T-helper 1 cell (primary cell): Measurements from ENCODE around the gene RGS9BP.
"Not testable (repeated sequence)": the region's sequence is repeated elsewhere in the genome, so short reads cannot be mapped to it uniquely, and the experiment has no call there.

Experiments
- DNase-seq, 5 donors: peaks; one replicate each; pipeline ENCODE4 v3.0.0-alpha.2; 2012 to 2020

RGS9BP gene

DNA sequence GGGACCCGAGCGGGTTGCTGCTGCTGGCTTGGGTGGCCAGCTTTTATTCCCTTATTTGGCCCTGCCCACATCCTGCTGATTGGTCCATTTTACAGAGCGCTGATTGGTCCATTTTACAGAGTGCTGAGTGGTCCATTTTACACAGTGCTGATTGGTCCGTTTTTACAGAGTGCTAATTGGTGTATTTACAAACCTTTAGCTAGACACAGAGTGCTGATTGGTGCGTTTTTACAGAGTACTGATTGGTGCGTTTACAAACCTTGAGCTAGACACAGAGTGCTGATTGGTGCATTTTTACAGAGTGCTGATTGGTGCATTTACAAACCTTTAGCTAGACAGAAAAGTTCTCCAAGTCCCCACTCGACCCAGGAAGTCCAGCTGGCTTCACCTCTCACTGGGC, 24.5 kb downstream of the RGS9BP start:
- not testable (repeated sequence) for DNase-seq

DNA sequence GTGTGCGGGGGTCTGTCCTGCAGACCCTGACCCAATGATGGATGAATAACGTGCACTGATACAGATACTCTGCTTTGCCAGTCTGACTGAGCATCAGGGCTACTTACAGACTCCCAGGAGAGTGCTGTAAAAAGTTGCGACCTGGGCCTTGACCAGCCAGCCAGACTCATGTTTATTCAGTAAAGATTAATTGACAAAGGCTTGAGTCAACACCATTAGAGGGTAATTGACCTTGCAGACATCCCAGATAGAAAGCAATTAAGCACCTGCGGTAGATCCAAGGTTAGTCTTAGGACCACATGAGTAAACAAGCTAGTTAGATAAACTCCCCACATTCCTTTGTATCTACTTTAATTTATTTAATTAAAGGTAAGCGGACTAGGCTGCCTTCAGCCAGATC, 26.4 kb downstream of the RGS9BP start:
- DNase-seq = no peak

DNA sequence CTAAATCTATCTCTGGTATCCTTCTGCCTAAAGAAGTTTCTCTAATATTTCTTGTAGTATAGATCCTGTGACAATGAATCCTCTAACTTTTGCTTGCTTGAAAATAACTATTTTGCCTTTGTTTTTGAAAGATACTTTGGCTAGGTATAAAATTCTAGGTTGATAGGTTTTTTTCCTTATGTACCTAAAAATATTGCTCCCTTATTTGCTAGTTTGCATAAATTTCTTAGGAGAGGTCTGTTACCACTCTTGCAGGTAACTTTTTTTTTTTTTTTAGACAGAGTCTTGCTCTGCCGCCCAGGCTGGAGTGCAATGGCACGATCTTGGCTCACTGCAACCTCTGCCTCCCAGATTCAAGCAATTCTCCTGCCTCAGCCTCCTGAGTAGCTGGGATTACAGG, 28.4 kb downstream of the RGS9BP start:
- DNase-seq = not testable (repeated sequence)

DNA sequence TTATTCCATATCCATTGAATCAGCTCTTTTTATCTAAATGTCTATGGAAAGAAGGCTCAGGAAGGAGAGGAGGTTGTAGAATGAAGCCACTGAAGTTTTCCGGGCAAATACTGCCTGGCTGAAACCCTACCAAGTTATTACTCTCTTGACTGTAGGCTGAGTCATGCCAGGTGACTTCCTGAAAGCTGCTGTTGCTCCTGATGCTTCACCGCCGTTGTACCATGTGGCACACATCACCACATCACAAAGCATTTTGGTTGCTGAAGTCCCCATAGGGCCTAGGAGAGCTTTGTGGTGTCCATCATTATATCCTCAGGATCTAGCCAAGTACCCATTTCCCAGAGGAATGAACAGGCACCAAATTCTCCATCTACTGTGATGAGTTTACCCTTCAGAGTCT, 32.8 kb downstream of the RGS9BP start:
- peak in 1 of 5 donors; percentile 43 for DNase-seq

DNA sequence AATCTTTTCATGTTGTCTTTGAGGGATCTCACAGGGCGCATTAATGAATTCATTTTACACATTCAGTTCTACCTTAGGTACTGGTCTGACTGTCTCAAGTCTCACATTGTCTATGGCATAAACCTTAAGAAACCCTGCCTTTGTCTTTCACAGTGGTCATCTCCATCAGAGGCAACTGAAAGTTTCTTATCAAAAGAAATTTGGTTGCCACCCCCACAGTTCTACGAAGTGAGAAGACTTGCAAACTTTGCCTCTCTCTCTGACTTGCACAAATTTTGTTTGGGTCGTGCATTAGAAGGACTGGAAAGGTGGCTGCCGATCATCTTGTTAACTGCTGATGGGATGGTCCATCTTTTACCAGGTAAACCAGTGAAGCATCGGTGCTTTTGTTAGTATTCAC, 33.4 kb downstream of the RGS9BP start:
- DNase-seq = no peak

DNA sequence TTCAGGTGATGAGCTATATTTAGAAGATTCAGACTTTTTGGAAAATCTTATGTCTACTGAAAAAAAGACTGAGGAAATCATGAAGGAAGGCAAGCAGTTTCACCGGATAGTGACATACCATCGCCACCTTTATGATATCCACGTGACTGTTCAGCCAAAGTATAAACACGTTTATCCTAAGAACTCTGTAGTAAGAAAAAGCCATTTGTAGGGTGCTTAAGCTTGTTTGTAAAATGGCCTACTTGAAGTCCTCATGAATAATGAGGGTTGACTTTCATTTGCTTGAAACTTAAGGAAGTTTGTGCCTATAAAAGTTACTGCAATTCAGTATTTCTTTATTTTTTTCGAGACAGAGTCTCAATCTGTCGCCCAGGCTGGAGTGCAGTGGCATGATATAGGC, 36.1 kb downstream of the RGS9BP start:
- no peak for DNase-seq

DNA sequence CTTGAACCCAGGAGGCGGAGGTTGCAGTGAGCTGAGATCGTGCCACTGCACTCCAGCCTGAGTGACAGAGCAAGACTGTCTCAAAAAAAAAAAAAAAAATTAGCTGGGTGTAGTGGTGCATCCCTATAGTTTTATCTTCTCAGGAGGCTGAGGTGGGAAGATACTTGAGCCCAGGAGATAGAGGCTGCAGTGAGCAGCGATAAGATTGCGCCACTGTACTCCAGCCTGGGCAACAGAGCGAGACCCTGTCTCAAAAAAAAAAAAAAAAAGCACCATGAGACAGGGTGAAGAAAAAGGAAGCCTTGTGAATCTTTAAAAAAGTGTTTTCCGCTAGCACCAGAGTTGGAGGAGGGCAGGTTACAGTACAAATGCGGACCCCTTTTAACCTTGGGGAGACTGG, 40.6 kb downstream of the RGS9BP start:
- DNase-seq = not testable (repeated sequence)

DNA sequence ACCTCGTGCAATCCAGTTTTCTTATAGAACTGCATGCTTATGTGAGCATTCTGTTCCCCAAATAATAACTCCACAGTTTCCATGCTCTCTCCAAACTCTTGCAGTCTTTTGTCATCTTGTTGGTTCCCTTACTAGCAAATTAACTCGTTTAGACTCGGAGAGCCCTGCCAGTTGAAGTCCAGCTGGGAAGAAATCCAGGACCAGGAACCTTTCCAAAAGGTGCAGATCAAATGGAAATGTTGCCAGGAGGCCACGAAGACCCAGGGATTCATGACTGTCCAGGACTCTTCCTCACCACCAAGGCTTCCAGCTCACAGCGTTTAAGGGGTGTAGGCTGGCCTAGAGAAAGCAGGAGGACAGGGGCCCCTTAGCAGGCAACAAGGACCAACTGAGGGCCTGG, 41.8 kb downstream of the RGS9BP start:
- no peak for DNase-seq

DNA sequence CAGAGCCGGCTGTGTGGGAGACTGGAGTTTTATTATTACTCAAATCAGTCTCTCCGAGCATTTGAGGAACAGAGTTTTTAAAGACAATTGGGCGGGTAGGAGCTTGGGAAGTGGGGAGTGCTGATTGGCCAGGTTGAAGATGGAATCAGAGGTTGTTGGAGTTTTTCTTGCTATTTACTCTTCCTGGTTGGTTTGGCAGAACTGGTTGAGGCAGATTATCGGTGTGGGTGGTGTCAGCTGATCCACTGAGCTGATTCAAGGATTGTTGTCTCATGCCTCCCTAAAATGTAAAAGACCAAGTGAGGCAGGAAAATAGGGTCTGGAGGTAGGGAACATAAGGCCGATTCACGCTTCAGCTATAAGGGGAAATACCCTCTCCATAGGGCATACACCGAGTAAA, 42.6 kb downstream of the RGS9BP start:
- no peak for DNase-seq

DNA sequence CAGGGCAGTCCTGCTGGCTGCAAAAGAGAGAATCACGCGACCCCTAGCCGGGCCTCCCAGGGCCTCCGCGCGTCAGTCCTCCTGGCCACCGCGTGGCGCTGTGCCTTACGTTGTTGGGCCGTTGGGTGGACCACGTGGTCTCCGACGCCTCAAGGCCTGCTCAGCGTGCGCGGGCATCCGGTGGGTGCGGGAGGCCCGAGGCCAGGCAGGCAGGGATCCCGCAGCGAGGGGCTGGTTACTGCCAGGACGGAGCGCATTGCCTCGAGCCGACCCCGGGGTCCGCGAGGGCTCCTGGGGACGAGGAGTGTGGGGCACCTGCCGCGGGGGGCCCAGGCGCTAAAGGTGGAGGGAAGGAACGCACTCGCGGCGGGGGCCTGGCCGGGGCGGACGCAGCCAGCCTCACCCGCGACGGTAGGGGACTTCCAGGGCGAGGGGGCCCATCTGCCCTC, 44.0 kb downstream of the RGS9BP start, which contains the start of gene TDRD12:
TSS of gene TDRD12 (plus strand) at position 157 of the 449 bp plus-strand sequence. CDS start 306 bp downstream, outside the sequence.
- DNase-seq = no peak

DNA sequence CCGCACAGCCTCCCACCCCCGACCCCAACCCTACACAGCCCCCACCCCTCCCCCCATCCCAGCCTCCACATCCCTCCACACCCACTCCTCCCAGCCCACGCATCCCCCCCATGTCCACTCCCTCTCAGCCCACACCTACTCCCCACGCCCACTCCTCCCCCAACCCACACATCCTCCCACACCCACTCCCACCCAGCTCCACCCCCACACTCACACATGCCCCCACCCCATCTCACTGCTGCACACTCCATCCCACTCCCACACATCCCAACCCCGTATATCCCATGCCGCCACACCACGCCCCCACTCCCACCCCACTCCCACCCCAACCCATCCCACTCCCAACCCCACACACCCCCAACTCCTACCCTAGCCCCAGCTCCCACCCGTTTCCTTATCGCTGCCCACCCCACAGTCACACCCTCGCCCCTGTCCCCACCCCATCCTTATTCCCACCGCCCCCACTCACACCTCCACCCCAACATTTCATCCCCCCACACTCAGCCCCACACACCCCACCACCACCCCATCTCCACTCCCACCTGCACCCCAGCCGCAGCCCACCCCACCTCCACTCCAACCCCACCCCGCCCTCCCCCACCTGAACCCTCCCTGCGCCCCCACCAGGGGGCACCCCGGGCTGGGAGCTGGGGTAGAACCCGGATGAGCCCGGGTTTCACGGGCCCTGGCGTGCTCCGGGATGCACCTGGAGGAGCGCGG, 44.7 kb downstream of the RGS9BP start:
- DNase-seq = no peak

DNA sequence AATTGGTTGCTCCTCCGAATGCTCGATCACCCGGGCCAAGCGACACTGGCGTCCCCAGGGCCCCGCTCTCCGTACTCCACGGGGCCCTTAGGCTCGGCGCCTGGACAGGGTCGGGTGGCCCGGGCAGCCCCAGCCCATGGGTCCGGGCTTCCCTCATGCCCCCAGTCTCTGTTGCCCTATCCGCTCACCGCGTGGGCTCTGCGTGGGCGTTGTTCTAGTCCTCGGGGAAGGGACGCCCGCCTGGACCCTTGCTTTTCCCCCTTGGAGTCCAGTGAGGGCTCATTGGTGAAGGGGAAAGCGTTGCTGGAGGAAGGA, 45.2 kb downstream of the RGS9BP start:
- no peak for DNase-seq
